Amniotic epithelial cell (primary cell): ENCODE measurements around the gene ALDH8A1.

Experiments used
- DNase-seq: peaks from one replicate; pipeline ENCODE4 v3.0.0-alpha.2; 2010; ENCODE audit warnings: low read depth

Gene ALDH8A1, protein sequence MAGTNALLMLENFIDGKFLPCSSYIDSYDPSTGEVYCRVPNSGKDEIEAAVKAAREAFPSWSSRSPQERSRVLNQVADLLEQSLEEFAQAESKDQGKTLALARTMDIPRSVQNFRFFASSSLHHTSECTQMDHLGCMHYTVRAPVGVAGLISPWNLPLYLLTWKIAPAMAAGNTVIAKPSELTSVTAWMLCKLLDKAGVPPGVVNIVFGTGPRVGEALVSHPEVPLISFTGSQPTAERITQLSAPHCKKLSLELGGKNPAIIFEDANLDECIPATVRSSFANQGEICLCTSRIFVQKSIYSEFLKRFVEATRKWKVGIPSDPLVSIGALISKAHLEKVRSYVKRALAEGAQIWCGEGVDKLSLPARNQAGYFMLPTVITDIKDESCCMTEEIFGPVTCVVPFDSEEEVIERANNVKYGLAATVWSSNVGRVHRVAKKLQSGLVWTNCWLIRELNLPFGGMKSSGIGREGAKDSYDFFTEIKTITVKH

DNA sequence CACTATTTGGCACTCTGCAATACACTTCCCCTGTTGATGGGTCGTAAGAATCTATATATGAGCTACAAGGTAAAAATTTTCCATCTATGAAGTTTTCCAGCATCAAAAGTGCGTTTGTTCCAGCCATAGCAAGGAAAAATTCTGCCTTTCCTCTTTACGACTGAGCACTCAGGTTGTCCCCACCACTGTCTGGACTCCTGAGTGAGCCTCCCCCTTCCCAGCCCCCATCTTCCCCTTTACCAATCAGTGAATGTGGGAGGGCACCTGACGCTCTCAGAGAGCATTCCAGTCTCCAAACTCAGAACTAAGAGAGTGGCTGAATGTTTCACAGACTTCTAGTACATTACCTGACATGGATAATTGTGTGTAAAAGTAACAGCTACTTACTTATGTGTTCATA is at the start of gene ALDH8A1:
Gene ALDH8A1, minus strand, starts transcription at position 175 of the 400 bp plus-strand sequence. Its CDS starts 48 bp downstream, at position 127.
- no peak for DNase-seq

DNA sequence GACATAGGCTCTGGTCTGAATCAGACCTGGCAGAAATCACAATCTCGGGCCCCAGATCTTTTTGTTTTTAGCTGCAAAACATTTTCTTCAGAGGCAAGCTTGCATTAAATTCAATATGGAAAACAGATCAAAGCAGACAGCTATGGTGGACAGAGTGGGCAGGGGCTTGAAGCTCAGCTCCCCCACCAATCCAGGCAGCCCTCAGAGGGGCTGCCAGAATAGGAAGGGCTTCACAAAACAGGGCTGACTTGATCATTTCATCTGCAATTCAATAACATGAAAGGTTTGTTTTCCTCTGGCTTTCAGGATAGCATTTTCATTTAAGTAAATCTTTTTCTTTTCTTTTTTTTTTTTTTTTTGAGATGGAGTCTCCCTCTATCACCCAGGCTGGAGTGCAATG is 49.2 kb upstream of the ALDH8A1 start:
- no peak for DNase-seq

DNA sequence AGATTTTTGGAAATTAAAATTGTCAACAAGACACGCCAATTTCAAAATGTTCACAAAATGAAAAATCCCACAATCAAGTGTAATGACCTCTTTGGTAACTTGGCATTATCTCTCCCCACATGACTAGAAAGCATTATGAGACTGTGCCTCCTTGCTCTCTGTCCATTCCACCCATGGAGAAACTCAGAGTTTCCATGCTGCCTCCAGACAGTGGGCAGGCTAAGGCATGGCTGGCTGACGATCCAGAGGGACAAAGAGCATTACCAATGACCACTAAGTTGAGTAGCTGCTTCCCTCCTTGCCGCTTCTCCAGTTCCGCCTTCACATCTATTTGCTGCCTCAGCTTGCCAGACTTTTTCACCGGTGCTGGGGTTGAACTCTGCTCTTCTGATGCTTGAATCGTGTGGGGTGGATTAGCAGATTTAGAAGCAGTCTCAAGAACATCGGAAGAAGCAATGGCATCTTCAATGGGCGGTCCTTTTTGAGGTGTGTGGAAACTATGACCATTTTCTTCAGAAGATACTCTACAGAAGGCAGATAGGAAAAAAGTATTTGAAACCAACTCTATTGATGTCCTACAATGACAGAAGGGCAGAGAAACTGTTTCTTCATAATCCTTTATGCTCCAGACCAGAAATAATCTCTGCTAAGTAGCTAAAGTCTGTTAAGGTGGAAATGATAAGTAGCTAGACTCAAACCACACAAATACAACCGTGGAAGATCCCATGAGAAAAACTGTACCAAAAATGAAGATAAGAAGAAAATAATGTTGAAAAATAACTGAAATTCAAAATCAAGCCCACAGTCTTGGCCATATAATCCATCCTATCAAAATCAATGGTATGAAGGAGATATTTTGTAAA is 47.5 kb upstream of the ALDH8A1 start:
- DNase-seq: no peak

DNA sequence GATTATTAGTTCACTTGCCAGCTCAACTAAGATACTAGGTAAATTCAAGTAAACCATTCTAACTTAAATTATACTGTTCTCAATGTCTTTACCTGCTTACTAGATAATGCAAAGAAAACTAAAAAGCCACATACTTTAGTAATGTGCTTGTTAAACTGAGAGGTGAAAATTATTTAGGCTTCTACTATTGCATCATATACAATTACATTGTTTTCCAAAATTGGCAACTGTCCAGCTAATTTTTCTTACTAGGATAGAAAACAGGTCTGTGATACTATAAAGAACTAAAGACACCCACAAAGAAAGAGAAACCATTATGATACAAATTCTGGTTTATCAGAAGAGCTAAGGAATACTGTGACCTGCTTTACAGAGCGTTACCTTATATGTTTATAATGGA is 45.6 kb upstream of the ALDH8A1 start:
- DNase-seq: no peak

DNA sequence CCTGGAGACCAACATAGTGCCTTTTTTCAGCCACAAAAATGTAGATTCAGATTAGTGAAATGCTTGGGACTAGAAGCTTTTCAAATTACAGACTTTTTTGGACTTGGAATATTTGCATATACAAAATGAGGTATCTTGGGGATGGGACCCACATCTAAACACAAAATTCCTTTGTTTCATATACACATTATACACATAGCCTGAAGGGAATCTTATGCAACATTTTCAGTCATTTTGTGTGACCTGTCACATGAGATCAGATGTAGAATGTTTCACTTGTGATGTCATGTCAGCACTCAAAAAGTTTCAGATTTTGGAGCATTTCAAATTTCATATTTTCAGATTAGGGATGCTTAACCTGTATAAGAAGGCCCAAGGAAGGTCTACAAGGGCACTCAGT is 44.5 kb upstream of the ALDH8A1 start:
- no peak for DNase-seq

DNA sequence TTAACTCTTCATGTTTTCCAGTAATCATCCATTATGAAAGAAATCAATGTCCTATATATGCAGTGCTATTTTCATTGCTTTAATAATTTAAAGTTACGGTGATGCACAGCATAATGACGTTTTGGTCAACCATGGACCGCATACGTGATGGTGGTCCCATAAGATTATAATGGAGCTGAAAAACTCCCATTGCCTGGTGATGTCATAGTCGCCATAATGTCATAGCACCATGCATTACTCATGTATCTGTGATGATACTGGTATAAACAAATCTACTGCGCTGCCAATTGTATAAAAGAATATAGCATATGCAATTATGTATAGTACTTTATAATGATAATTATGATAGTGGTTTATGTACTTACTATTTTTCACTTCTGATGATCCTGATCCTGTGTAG is 42.3 kb upstream of the ALDH8A1 start:
- DNase-seq: no peak

DNA sequence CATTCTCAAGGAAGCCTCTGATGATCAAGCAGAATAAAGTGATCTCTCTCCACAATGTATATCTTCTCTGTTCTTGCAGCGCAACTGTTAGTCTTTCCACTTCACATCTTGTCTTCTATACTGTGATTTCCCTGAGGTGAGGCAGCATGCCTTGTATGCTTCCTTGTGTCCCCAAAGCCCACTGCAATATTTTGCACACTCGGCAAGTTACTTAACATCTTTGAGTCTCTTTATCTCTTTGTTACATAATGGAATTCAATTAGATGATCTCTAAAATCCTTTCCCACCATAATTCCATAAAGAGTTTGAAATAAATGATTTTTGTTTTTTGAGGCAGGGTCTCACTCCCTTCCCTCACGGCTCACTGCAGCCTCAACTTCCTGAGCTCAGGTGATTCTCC is 40.4 kb upstream of the ALDH8A1 start:
- DNase-seq: no peak

DNA sequence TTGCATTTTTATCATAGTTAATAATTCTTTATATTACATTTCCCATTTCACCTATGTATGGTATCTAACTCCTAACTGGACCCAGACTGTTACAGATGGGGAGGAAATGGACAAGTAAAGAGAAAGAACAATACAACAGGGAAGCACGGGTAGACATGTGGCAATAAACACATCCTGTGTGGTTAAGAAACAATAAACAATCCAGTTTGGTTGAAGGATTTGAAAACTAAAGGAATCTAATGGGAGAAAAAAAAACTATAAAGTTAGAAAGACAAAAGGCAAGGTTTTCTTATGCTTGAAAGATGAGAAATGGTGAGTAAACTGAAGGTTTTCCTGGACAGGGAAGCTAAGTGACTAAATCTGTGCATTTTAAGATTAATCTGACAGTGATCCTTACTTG is 34.9 kb upstream of the ALDH8A1 start:
- DNase-seq: peak; percentile 38

DNA sequence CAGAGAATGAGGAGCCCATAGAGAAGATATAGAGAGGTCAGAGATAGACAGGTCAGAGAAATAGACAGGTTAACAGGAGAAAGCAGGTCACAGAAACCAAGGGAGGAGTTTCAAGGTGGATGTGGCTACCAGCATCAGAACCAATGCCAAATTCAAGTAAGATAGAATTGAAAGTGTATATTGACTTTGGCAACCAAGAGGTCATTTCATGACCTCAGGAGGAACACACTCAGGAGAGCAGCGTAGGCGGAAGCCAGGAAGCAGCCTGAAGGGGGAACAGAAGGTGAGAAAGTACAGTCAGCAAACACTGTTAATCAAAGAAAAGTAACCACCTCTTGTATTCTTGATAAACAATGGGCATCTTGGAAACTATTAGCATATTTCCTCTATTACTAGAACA is 33.9 kb upstream of the ALDH8A1 start:
- DNase-seq: no peak

DNA sequence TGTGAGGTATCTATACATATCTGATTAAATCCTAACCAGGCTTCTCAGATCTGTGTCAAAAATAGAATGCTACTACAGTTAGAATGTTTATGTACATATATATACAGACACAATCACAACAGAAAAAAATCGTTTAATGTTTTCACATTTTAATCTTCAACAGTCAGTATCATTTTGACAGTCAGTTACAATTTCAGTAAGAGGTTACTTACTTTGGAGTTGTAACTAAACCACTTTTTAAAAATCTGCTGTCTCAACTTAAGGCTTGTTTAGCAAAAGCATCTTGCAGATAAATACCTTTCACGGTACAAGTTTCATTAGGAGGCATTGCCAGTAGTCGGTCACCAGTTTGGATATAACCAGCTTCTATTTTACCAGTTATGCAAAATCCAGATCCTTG is 32.3 kb upstream of the ALDH8A1 start:
- no peak for DNase-seq

DNA sequence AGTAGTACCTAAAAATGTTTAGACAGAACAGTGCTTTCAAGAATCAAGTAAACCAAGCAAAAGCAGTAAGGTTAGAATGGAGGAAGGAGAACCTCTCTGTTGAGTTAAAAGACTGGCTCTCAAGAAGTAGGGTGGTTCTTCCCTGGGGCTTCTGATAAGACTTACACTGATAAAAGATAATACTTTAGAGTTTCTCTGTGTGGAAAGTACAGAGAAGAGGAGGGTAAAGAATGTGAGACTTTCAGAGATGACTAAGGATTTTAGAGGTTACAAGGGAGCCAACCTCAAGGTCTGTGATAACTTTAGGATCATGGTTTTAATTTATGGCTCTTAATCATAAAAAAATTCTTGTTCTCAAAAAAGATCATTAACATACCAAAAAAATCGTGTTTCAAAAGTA is 30.9 kb upstream of the ALDH8A1 start:
- DNase-seq: peak; percentile 62

DNA sequence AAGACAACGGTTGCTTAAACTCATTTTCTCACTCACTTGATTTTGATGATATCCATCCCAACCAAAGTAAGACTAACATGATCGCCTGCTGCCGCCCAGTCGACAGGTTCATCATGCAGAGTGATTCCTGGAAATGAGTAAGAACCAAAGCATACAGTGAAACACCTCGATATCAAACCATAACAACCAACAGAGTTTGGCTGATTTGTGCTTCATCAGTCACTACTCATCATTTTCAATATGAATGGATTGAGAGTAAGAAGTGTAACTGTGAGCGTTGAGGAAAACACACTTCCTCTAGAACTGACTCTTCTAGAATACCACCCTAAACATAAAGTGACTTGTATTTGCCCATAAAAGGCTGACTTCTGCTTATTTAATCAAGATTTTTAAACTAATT is 29.2 kb upstream of the ALDH8A1 start:
- no peak for DNase-seq

DNA sequence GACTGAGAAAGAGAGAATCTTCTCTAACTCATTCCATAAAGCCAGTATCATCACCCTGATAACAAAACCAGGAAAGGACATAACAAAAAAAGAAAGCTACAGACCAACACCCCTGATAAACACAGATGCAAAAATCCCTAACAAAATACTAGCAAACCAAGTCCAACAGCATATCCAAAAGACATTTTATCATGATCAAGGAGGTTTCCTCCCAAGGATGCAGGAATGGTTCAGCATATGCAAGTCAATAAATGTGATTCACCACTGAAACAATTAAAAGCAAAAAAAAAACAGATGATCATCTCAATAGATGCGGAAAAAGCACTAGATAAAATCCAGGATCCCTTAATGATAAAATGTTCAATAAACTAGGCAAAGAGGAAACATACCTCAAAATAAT is 24.5 kb upstream of the ALDH8A1 start:
- DNase-seq: no peak

DNA sequence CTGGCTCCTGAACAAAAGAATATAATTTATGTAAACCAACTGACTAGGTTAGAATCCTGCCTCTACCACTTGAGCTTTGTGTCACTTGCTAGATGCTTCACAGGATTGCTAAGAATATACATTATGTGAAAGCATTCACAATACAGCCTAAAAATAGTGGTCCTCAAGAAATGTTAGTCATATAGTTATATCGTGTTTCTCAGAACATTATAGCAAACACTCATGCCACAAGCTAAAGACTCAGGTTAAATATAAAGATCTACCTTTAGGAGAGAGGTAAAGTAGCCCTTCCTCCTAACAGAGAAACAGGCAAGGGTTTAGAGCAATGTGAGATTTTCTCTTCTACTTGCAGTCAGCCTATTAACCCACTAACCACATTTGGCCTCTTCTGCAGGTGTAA is 17.8 kb upstream of the ALDH8A1 start:
- DNase-seq: no peak

DNA sequence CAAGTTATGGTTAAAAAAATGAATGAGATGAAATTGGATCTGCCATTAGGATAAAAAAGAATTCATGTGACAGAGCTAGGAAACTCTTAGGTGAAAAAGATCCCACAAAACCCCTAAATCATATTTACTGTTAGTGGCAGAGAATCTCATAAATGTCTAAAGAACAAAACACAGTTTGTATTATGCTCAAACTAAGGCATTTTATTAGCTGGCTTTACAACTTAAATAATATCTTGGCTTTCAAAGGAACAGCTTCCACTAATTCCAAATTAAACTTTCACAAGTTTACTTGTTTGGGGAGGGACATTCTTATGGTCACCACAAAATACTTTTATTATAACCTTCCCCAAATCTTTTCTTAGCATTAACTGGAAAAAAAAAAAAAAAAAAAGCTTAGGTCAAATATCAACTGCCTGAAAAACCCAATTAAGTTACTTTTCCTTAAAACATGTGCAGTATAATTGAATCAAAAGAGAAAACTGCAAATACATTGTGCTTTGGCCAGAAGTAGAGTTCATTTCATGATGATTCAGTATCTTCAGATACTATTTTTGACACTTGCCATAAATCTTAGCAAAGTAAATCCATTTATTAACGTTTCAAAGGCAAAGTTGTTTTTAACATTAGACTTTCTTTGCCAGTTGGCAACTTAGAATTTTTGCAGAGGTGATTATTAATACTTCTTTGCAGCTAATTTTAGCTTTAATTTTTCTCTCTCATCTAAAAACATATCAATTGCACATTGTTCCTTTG is 14.7 kb upstream of the ALDH8A1 start:
- no peak for DNase-seq

DNA sequence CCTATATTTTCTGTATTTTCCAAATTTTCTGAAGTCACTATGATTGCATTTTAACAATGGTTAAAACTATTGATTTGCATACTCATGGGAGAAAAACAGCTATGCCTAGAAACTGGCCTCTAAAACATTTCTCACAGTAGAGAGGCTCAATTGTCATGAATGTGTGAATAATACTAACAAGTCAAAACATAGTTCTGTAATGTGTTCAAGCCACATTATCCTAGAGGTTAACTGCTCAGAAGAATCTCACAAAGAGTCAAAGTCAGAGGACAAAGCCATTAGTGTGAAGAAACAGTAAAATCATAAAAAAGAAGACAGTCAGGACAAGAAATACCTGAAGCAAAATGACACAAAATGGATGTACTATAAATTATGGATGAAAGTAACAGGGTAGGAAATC is 12.5 kb upstream of the ALDH8A1 start:
- no peak for DNase-seq

DNA sequence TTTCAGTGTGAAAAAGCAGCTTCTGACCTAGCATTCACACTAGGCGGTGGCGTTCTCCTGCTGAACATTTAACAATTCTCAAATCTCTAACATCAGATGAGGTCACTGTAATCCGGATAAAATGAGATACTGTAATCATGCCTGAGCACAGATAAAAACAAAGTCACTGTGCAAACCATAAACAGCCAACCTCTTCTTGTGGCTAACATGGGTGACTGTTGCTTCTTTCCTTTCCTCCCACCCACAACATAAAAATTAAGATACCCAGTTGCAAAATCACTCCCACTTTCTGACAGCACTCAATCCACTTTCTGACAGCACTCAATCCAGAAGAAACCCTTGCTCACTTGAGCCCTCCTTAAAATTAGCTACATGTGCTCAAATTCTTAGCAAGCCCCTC is 11.5 kb upstream of the ALDH8A1 start:
- no peak for DNase-seq

DNA sequence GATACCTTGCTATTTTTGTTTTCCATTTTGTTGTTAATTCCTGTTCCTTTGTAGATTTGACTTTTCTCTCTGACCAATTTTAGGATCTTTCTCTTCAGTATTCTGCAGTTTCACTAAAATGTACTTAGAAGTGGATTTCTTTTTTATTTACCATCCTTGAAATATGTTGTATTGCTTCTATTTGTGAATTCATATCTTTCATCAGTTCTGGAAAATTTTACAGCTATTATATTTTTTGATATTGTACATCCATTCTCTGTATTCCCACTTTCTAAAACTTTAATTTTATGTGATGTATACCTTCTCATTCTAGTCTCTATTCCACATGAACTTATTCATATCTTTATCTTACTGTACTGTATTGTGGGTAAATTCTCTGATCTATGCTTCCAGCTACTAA is 9.7 kb upstream of the ALDH8A1 start:
- DNase-seq: no peak

DNA sequence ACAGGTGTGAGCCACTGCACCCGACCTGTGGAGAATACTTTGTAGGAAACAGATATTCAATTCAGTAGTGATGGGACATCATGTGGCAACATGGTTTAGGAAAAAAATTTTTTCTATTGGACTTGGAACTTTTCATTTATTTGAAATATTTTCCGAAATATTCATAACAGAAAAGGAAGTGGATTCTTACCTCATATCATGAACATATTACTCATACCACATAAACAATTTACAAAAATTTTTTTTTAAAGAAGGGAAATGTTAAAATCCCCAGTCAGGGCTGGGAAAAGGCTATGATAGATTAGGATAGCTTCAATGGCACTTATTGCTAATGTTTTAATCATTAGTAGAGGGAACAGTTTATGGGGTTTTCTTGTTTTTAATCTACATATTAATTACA is 6.8 kb upstream of the ALDH8A1 start:
- DNase-seq: no peak

DNA sequence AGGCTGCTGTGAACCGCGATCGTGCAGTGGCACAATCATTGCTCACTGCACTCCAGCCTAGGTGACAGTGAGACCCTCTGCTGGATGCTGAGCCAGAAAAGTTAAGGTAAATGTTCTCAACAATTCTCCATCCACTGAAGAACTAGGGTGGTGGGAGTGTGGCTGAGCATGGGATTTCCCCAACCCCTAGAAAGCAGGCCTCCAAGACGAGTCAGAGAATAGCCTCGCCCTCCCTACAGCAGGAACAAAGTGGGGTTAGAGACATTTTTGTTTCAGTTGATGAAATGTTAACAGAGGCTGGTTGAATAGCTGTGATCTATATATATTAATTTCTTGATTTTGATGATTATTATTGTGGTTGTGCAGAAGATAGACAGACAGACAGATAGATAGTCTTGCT is 6.1 kb upstream of the ALDH8A1 start:
- DNase-seq: no peak

DNA sequence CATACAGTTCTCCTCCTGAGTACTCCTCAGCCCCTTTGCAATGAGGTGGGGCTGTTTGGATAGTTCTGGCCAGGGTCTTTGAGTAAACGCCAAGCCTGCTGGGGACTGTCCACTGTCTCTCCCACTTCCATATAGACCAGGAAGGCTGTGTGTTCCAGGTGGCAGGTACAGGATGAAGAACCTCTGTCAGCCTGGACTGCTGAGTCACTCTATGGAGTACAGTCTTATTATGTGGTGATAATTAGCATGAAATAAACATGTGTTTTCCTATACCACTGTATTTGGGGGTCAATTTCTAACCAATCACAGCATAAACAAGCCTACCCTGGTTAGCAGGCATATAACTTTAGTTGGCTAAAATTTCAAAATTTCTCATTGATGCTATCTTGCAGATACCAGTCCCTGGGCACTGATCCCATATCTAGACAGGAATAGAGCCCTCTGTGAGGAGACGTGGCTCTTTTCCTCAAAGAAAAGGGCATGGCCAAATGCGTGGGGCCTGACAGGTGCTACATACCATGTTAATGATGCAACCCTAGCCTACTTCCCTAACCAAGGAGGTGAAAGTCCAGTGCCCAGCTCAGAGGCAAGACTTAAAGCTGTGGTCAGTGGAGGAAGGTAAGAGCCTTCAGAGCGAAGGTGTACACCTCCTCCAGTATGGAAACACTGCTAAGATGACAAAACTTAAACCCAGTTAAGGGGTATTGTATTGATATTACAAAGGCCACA is 4.5 kb upstream of the ALDH8A1 start:
- DNase-seq: no peak
